ENCODE results near the gene RSL1D1. TPM values are rescaled to one million over a fixed set of nuclear protein-coding genes. Genes with fewer than 3 reads are reported as not detected.
"Not testable (repeated sequence)": the region's sequence is repeated elsewhere in the genome, so short reads cannot be mapped to it uniquely, and the experiment has no call there.

RSL1D1 gene
- total RNA-seq, 1 donor from 2014 or later, result 209 TPM

DNA sequence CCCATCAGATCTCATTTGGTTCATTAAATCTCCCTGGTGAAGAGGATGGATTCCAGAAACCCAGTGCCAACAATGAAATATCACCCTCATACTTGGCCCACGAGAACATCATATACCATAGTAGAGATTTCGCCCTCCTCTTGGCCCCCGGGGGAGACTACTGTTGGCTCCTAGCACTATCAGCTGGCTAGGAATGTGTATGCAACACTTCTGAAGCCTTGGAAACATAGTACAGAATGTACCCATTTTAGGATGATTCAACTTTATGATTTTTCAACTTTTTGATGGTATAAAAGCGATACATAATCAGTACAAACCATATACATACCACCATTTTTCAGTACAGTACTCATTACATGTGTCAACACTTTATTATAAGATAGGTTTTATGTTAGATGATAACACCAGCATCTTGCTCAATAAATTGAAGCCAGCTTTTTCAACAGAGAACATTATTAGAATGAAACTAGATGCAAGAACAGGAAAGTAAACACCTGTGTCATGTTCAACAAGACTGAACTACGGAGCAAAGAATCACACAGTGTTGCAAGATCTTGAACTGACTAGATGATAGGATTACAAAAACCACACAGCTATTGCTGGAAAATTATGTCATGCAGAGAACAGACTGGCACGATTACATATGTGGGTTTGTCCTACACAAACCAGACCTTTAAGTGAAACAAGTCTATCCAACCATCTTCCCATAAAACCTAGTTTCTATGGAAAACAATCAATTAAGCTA is 17.2 kb downstream of the RSL1D1 start:
- Histone ChIP-seq H3K27ac (ENCODE audit: low read depth, low read length) (no peak overlapping the region), H3K36me3 (ENCODE audit: insufficient read depth, low read length) (peaks cover 20% of the 10 kb centered on the region), H4K20me1 (ENCODE audit: insufficient read depth, low read length) (peaks cover 18% of the 10 kb centered on the region), H3K4me1 (ENCODE audit: insufficient read depth, low read length) (peaks cover 15% of the 10 kb centered on the region), H3K79me2 (ENCODE audit: insufficient read depth, low read length) (no peaks in the 10 kb centered on the region), H3K27me3 (ENCODE audit: insufficient read depth, low read length) (no peaks in the 10 kb centered on the region), H3K4me3 (ENCODE audit: insufficient read depth, low read depth, low read length) (no peak overlapping the region), H2AFZ (ENCODE audit: low read depth, low read length) (no peak overlapping the region), H3K9ac (ENCODE audit: low read length) (no peak overlapping the region), H3K4me2 (ENCODE audit: low read length) (no peak overlapping the region), H3K9me3 (ENCODE audit: insufficient read depth, low read depth, low read length) (no peaks in the 10 kb centered on the region)
- FAIRE-seq, result no peak
- Mint-ChIP-seq H3K36me3 (ENCODE audit: low read depth, unreplicated experiment) (peaks cover 14% of the 10 kb centered on the region), H3K4me1 (ENCODE audit: low read depth, unreplicated experiment) (peaks cover 20% of the 10 kb centered on the region), H3K9me3 (ENCODE audit: unreplicated experiment) (no peaks in the 10 kb centered on the region), H3K27me3 (ENCODE audit: low read depth, unreplicated experiment) (no peaks in the 10 kb centered on the region), H3K4me3 (ENCODE audit: unreplicated experiment) (no peak overlapping the region), H3K27ac (ENCODE audit: unreplicated experiment) (peak overlapping the region; percentile 34)
- no peak for TF ChIP-seq EZH2 (IDR thresholded peaks at IDR 0.05; ENCODE audit: insufficient read depth, low read length)
- TF ChIP-seq, protein P1, sequence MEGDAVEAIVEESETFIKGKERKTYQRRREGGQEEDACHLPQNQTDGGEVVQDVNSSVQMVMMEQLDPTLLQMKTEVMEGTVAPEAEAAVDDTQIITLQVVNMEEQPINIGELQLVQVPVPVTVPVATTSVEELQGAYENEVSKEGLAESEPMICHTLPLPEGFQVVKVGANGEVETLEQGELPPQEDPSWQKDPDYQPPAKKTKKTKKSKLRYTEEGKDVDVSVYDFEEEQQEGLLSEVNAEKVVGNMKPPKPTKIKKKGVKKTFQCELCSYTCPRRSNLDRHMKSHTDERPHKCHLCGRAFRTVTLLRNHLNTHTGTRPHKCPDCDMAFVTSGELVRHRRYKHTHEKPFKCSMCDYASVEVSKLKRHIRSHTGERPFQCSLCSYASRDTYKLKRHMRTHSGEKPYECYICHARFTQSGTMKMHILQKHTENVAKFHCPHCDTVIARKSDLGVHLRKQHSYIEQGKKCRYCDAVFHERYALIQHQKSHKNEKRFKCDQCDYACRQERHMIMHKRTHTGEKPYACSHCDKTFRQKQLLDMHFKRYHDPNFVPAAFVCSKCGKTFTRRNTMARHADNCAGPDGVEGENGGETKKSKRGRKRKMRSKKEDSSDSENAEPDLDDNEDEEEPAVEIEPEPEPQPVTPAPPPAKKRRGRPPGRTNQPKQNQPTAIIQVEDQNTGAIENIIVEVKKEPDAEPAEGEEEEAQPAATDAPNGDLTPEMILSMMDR (IDR thresholded peaks at IDR 0.05; ENCODE audit: insufficient read depth, low read depth, low read length), result no peak
- peak; percentile 69 for DNase-seq (ENCODE audit: low read depth)

DNA sequence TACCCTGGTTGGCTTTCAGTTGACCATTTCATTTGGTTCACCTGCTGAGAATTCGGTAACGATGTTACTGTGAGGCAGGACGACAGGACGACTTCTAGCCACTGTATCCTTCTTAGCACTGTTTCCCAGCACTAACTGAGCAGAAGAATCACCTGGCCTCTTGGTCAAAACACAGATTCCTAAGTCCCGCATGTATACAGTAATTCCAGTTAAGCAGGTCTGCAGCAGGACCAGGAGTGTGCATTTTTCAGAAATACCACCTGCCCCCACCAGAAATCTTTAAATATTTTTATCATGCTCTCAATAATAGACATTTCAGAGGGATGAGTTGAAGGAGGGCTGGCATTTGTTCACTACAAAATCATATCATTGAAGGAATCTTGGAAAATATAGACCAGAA is 22.6 kb downstream of the RSL1D1 start:
- Histone ChIP-seq H2AFZ (ENCODE audit: low read depth, low read length) (no peak overlapping the region), H3K79me2 (ENCODE audit: insufficient read depth, low read length) (no peaks in the 10 kb centered on the region), H3K27ac (ENCODE audit: low read depth, low read length) (no peak overlapping the region), H3K4me3 (ENCODE audit: insufficient read depth, low read depth, low read length) (no peak overlapping the region), H3K36me3 (ENCODE audit: insufficient read depth, low read length) (no peaks in the 10 kb centered on the region), H3K27me3 (ENCODE audit: insufficient read depth, low read length) (no peaks in the 10 kb centered on the region), H3K4me2 (ENCODE audit: low read length) (no peak overlapping the region), H3K4me1 (ENCODE audit: insufficient read depth, low read length) (no peaks in the 10 kb centered on the region), H3K9me3 (ENCODE audit: insufficient read depth, low read depth, low read length) (no peaks in the 10 kb centered on the region), H3K9ac (ENCODE audit: low read length) (no peak overlapping the region), H4K20me1 (ENCODE audit: insufficient read depth, low read length) (no peaks in the 10 kb centered on the region)
- TF ChIP-seq, protein P1 (IDR thresholded peaks at IDR 0.05; ENCODE audit: insufficient read depth, low read depth, low read length), result no peak
- H3K4me3 Mint-ChIP-seq (ENCODE audit: unreplicated experiment), result no peak overlapping the region
- DNase-seq (ENCODE audit: low read depth) (no peak), FAIRE-seq (no peak)
- H3K4me1 Mint-ChIP-seq (ENCODE audit: low read depth, unreplicated experiment), result peaks cover under 1% of the 10 kb centered on the region
- no peaks in the 10 kb centered on the region for H3K27me3 Mint-ChIP-seq (ENCODE audit: low read depth, unreplicated experiment)
- no peaks in the 10 kb centered on the region for H3K9me3 Mint-ChIP-seq (ENCODE audit: unreplicated experiment)
- H3K27ac Mint-ChIP-seq (ENCODE audit: unreplicated experiment), result no peak overlapping the region
- no peaks in the 10 kb centered on the region for H3K36me3 Mint-ChIP-seq (ENCODE audit: low read depth, unreplicated experiment)

DNA sequence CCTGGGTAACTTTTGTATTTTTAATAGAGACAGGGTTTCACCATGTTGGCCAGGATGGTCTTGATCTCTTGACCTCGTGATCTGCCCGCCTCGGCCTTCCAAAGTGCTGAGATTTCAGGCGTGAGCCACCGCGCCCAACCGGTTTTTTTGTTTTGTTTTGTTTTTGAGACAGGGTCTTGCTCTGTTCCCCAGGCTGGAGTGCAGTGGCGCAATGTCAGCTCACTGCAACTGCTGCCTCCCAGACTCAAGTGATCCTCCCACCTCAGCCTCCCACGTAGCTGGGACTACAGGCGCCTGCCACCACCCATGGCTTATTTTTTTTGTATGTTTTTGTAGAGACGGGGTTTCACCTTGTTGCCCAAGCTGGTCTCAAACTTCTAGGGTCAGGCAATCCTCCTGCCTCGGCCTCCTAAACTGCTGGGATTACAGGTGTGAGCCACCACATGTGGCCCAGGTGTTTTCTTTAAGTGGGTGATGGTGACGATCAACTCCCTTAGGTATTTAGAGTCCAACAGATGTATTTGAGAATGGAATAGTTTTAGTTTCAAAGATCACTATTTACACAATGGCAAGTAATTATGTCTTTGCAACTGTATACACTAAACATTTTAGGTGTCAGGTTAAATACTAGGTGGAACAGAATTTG is 25.7 kb downstream of the RSL1D1 start:
- FAIRE-seq; H3K27me3 Mint-ChIP-seq (ENCODE audit: low read depth, unreplicated experiment); H3K27ac Mint-ChIP-seq (ENCODE audit: unreplicated experiment): not testable (repeated sequence)

More for the DNA sequence above, 25.7 kb downstream of the RSL1D1 start:
- H3K27ac ChIP-seq (ENCODE audit: low read depth, low read length); H3K4me1 Mint-ChIP-seq (ENCODE audit: low read depth, unreplicated experiment); H3K27me3 ChIP-seq (ENCODE audit: insufficient read depth, low read length); H3K9me3 Mint-ChIP-seq (ENCODE audit: unreplicated experiment); H3K36me3 ChIP-seq (ENCODE audit: insufficient read depth, low read length); H3K9me3 ChIP-seq (ENCODE audit: insufficient read depth, low read depth, low read length); H3K9ac ChIP-seq (ENCODE audit: low read length); DNase-seq (ENCODE audit: low read depth); H3K4me3 ChIP-seq (ENCODE audit: insufficient read depth, low read depth, low read length); H4K20me1 ChIP-seq (ENCODE audit: insufficient read depth, low read length); H3K36me3 Mint-ChIP-seq (ENCODE audit: low read depth, unreplicated experiment); H3K79me2 ChIP-seq (ENCODE audit: insufficient read depth, low read length); H3K4me1 ChIP-seq (ENCODE audit: insufficient read depth, low read length); H3K4me2 ChIP-seq (ENCODE audit: low read length); H2AFZ ChIP-seq (ENCODE audit: low read depth, low read length); H3K4me3 Mint-ChIP-seq (ENCODE audit: unreplicated experiment): not testable (repeated sequence)
